Neural progenitor cell (in vitro differentiated cells): ENCODE measurements around the gene LYAR.

Experiments used
- EZH2 ChIP-seq: fragments of 200-600 bp; sonication (generic); IDR thresholded peaks from 2 replicates; pipeline ENCODE4 v1.6.1; 2017; ENCODE audit warnings: antibody characterized with exemption, mild to moderate bottlenecking, moderate library complexity
- EZH2phosphoT487 ChIP-seq: fragments of 200-600 bp; sonication (generic); IDR thresholded peaks from 2 replicates; pipeline ENCODE4 v1.6.1; 2017; ENCODE audit warnings: antibody characterized with exemption
- TF ChIP-seq, protein P1 (sequence below): fragments of 200-600 bp; sonication (generic); IDR thresholded peaks from 2 replicates; pipeline ENCODE4 v1.5.1; 2017; ENCODE audit warnings: antibody characterized with exemption, mild to moderate bottlenecking

GRCh38 chr4:4320951-4321714 is 31.2 kb upstream of the LYAR start:
- TF ChIP-seq, protein P1, sequence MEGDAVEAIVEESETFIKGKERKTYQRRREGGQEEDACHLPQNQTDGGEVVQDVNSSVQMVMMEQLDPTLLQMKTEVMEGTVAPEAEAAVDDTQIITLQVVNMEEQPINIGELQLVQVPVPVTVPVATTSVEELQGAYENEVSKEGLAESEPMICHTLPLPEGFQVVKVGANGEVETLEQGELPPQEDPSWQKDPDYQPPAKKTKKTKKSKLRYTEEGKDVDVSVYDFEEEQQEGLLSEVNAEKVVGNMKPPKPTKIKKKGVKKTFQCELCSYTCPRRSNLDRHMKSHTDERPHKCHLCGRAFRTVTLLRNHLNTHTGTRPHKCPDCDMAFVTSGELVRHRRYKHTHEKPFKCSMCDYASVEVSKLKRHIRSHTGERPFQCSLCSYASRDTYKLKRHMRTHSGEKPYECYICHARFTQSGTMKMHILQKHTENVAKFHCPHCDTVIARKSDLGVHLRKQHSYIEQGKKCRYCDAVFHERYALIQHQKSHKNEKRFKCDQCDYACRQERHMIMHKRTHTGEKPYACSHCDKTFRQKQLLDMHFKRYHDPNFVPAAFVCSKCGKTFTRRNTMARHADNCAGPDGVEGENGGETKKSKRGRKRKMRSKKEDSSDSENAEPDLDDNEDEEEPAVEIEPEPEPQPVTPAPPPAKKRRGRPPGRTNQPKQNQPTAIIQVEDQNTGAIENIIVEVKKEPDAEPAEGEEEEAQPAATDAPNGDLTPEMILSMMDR: no peak
- TF ChIP-seq EZH2: no peak
- no peak for TF ChIP-seq EZH2phosphoT487
